Effector memory CD4-positive, alpha-beta T cell (primary cell): Measurements from ENCODE around the gene ANKS1A.
"Not testable (repeated sequence)": the region's sequence is repeated elsewhere in the genome, so short reads cannot be mapped to it uniquely, and the experiment has no call there.

Experiments used
- DNase-seq, 3 donors: peaks; one replicate each; pipeline ENCODE4 v3.0.0-alpha.2; 2020
- H3K27ac ChIP-seq: 2 replicates; pipeline ENCODE4 v1.7.0; 2013; ENCODE audit warnings: mild to moderate bottlenecking, low read length, moderate library complexity; ENCODE audit not compliant: insufficient read depth, poor library complexity, severe bottlenecking
- H3K27me3 ChIP-seq: replicated peaks from 2 replicates; pipeline ENCODE4 v1.7.0; 2013; ENCODE audit warnings: mild to moderate bottlenecking, low read length; ENCODE audit not compliant: insufficient read depth, control insufficient read depth, poor library complexity, severe bottlenecking
- H3K36me3 ChIP-seq: 2 replicates; pipeline ENCODE4 v1.7.0; 2013; ENCODE audit warnings: mild to moderate bottlenecking, low read length, moderate library complexity; ENCODE audit not compliant: control insufficient read depth, insufficient read depth
- H3K4me1 ChIP-seq: 2 replicates; pipeline ENCODE4 v1.7.0; 2013; ENCODE audit warnings: low read length, mild to moderate bottlenecking; ENCODE audit not compliant: control insufficient read depth, insufficient read depth, poor library complexity, severe bottlenecking
- H3K4me3 ChIP-seq: 2 replicates; pipeline ENCODE4 v1.7.0; 2013; ENCODE audit warnings: low read length, low read depth, mild to moderate bottlenecking; ENCODE audit not compliant: insufficient read depth, poor library complexity, severe bottlenecking
- H3K9me3 ChIP-seq: 2 replicates; pipeline ENCODE4 v1.7.0; 2013; ENCODE audit warnings: mild to moderate bottlenecking, low read length, moderate library complexity; ENCODE audit not compliant: control insufficient read depth

The ANKS1A gene

GRCh38 chr6:34865107-34865506, 23.9 kb upstream of the ANKS1A start:
- DNase-seq, result no peak
- Histone ChIP-seq H3K27ac (no peak overlapping the region), H3K4me1 (no peaks in the 10 kb centered on the region), H3K4me3 (no peak overlapping the region), H3K27me3 (no peaks in the 10 kb centered on the region), H3K36me3 (peaks cover 7% of the 10 kb centered on the region), H3K9me3 (no peaks in the 10 kb centered on the region)

DNA sequence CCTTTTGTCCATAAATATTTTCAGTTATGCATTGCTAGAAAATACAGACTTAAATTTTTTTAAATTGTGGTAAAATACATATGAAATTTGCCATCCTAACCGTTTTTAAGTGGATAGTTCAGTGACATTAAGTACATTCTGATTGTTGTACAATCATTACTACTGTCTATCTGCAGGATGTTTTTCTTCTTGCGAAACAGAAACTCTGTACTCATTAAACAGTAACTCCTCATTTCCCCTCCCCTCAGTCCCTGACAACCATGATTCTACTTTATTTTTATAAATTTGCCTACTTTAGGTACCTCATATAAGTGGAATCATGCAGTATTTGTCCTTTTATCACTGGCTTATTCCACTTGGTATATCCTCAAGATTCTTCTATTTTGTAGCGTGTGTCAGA, 22.5 kb upstream of the ANKS1A start:
- Histone ChIP-seq H3K9me3 (no peaks in the 10 kb centered on the region), H3K36me3 (peaks cover 17% of the 10 kb centered on the region), H3K4me1 (no peaks in the 10 kb centered on the region), H3K27me3 (no peaks in the 10 kb centered on the region), H3K4me3 (no peak overlapping the region), H3K27ac (no peak overlapping the region)
- DNase-seq, result no peak

DNA sequence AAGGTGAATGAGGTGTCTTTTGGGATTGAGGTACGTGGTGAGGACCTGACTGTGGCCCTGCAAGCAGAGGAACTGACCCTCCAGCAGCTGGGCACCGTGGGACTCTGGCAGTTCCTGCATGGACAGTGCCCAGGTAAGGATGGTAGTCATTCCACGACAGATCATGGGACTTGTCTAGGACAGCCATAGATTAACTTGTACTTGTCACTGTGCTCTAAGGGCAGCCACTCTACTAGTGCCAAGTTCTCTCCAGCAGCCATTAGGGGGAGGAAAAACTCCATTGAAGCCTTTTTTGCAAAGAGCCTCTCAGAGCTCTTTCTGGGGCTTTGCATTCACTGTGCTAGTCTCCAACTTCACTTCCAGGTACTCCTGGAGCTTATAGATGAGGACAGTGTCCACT, 21.6 kb upstream of the ANKS1A start:
- H3K4me3 ChIP-seq, result no peak overlapping the region
- H3K4me1 ChIP-seq, result no peaks in the 10 kb centered on the region
- H3K9me3 ChIP-seq, result no peaks in the 10 kb centered on the region
- DNase-seq, result no peak
- no peak overlapping the region for H3K27ac ChIP-seq
- no peaks in the 10 kb centered on the region for H3K27me3 ChIP-seq
- H3K36me3 ChIP-seq, result peaks cover 27% of the 10 kb centered on the region

DNA sequence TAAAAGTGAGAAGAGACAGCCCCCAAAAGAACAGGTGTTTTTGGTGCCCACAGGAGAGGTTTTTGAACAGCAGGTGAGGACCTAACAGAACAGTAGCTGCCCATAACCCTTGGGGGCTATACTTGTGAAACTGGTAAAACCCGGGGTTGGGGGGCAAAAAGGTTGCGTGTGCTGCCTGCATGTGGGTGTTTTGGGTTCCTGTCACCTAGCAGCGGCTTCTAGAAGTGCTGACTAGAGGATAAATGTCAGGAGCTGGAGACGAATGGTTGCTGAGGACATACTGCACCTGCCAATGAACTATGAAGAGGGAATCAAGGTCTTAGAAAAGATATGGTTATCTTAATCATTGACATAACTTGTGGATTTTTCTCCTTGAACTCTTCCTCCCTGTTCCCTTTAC, 17.2 kb upstream of the ANKS1A start:
- no peaks in the 10 kb centered on the region for H3K4me1 ChIP-seq
- H3K4me3 ChIP-seq, result no peak overlapping the region
- H3K9me3 ChIP-seq, result no peaks in the 10 kb centered on the region
- H3K27me3 ChIP-seq, result no peaks in the 10 kb centered on the region
- no peak for DNase-seq
- no peak overlapping the region for H3K27ac ChIP-seq
- peaks cover 37% of the 10 kb centered on the region for H3K36me3 ChIP-seq

DNA sequence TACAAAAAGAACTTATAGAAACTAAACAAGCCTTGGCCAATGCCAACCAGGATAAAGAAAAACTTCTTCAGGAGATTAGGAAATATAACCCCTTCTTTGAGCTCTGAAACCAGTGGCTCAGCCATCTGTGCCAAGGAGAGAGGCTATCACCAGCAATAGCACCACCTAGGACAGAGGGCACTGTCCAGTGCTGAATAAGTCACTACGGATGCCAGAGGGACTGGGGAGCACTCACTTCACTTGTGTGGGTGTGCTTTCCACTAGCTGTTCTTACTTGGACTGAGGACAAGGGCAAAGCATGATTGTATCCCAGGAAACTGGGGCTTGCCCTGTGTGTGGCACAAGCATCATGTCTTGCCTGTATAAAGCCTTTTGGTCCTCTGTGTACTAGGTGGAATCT, 16.7 kb upstream of the ANKS1A start:
- H3K9me3 ChIP-seq, result no peaks in the 10 kb centered on the region
- H3K4me1 ChIP-seq, result no peaks in the 10 kb centered on the region
- no peak for DNase-seq
- no peak overlapping the region for H3K27ac ChIP-seq
- H3K27me3 ChIP-seq, result no peaks in the 10 kb centered on the region
- H3K4me3 ChIP-seq, result no peak overlapping the region
- peaks cover 37% of the 10 kb centered on the region for H3K36me3 ChIP-seq

DNA sequence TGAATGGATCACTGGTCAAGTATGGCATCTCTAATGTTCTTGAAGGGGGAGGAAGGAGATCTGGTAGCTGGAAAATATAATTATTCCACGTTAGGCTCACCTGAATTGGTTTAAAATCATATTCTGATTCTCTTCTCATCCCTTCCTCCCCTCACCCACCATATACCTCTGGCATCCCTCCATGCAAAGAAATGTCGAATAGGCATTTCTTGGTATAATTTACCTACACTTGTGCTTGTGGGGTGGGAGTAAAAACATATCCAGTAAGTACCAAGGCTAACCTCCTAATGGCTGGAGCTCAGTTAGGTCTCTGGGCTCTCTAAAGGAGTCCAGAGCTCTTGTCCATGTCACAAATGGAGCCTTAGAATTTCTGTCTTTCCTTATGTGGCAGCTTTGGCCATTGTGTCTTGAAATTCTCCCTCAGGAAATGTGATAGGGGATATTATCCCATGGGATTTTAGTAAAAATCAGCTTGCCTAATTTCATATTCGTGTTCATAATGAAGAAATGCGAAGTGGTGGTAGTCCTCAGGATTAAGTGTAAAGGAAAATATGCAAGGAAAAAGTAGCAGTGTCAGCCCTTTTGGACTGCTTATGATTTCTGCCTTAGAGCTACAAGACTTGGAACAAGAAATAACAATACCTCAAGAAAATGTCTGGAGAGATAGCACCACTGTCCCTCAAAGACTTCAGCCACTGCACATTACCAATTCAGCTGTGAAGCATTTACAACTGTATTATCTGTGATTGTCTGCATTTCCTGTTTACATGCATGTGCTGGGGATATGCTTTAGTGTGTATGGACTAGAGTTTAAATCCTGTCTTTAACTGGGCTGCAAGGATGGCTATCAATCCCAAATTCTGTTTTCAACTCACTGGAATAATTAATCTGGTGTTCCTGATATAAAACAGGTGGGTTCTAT, 13.5 kb upstream of the ANKS1A start:
- Histone ChIP-seq H3K27ac (no peak overlapping the region), H3K4me3 (no peak overlapping the region), H3K9me3 (no peaks in the 10 kb centered on the region), H3K27me3 (no peaks in the 10 kb centered on the region), H3K36me3 (peaks cover 56% of the 10 kb centered on the region), H3K4me1 (no peaks in the 10 kb centered on the region)
- DNase-seq, result no peak

DNA sequence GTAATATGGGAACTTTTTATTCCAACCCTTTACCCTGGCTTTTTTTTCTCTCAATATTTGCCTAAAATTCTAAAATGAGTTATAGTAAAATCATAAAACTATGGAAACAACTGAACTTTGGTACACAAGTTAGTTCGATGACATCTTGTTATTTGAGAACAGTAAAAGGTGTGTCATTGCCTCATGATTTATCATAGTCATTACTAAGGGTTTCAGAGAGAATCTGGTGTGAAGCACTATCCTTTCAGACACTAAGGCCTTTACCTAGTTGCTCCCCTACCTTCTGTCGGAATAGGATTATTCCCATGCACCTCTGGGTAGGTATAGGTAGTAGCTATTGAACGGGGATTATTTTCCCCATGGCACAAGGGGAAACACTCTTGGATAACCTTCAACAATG, 12.6 kb upstream of the ANKS1A start:
- Histone ChIP-seq H3K36me3 (peaks cover 55% of the 10 kb centered on the region), H3K27ac (no peak overlapping the region), H3K27me3 (no peaks in the 10 kb centered on the region), H3K4me3 (no peak overlapping the region), H3K4me1 (no peaks in the 10 kb centered on the region), H3K9me3 (no peaks in the 10 kb centered on the region)
- DNase-seq, result no peak

GRCh38 chr6:34877259-34877658, 11.8 kb upstream of the ANKS1A start:
- no peak for DNase-seq
- no peaks in the 10 kb centered on the region for H3K4me1 ChIP-seq
- no peak overlapping the region for H3K27ac ChIP-seq
- peaks cover 47% of the 10 kb centered on the region for H3K36me3 ChIP-seq
- no peaks in the 10 kb centered on the region for H3K9me3 ChIP-seq
- no peak overlapping the region for H3K4me3 ChIP-seq
- no peaks in the 10 kb centered on the region for H3K27me3 ChIP-seq

- Histone ChIP-seq H3K36me3 (peaks cover 45% of the 10 kb centered on the region), H3K9me3 (no peaks in the 10 kb centered on the region), H3K27me3 (no peaks in the 10 kb centered on the region), H3K27ac (no peak overlapping the region), H3K4me3 (no peak overlapping the region), H3K4me1 (no peaks in the 10 kb centered on the region)
- DNase-seq, result no peak
These were observed 11.1 kb upstream of the ANKS1A start for GRCh38 chr6:34877869-34878485.

DNA sequence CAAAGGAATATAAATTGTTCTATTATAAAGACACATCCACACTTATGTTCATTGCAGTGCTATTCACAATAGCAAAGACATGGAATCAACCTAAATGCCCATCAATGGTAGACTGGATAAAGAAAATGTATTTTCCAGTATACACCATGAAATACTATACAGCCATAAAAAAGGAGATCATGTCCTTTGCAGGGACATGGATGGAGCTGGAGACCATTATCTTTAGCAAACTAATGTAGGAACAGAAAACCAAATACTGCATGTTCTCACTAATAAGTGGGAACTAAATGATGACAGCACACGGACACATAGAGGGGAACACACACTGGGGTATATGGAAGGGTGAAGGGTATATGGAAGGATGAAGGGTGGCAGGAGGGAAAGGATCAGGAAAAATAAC, 5.0 kb upstream of the ANKS1A start:
- not testable (repeated sequence) for H3K4me1 ChIP-seq, H3K9me3 ChIP-seq, H3K27ac ChIP-seq, DNase-seq, H3K4me3 ChIP-seq, H3K27me3 ChIP-seq
- H3K36me3 ChIP-seq, result peaks cover 29% of the 10 kb centered on the region
